Upper lobe of right lung (tissue), 1 donor: Measurements from ENCODE around the gene NTNG1. TPM values are rescaled to one million over a fixed set of nuclear protein-coding genes. Genes with fewer than 3 reads are reported as not detected.

Experiments used
- ATAC-seq: fragments of 200-7000 bp; cut with Tn5 transposase; one replicate; pipeline ENCODE4 v1.9.1; 2020; ENCODE audit warnings: mild to moderate bottlenecking, moderate library complexity
- DNase-seq: peaks from one replicate; pipeline ENCODE4 v3.0.0-alpha.2; 2020
- H3K27ac ChIP-seq: fragments of 200-600 bp; one replicate; pipeline ENCODE4 v1.8.0; 2022
- H3K27me3 ChIP-seq: fragments of 200-600 bp; one replicate; pipeline ENCODE4 v1.8.0; 2022; ENCODE audit warnings: mild to moderate bottlenecking
- H3K36me3 ChIP-seq: fragments of 200-600 bp; one replicate; pipeline ENCODE4 v1.8.0; 2022
- H3K4me1 ChIP-seq: fragments of 200-600 bp; one replicate; pipeline ENCODE4 v1.8.0; 2022
- H3K4me3 ChIP-seq: fragments of 200-600 bp; one replicate; pipeline ENCODE4 v1.8.0; 2022; ENCODE audit warnings: mild to moderate bottlenecking
- H3K9me3 ChIP-seq: fragments of 200-600 bp; one replicate; pipeline ENCODE4 v1.8.0; 2022
- CTCF ChIP-seq: fragments of 200-600 bp; IDR thresholded peaks from one replicate; pipeline ENCODE4 v1.8.0; 2022; ENCODE audit warnings: antibody characterized with exemption
- intact Hi-C: fragments of 100-400 bp; cut with DNase I; formaldehyde crosslinking; loops from one replicate; pipeline ENCODE4 v1.11.0; 2022
- total RNA-seq: library from RNA; stranded (reverse); fragmentation: NEBNext Ultra II Directional; extraction: Animal tissue kit (Norgen Biotek cat#: 25700); gene quantifications from one replicate; pipeline ENCODE4 v1.2.1, GENCODE V29; 2021
- donor health status: DM: no; HTN: yes; CAD: no; lungs with severe emphysema.

Gene NTNG1
- total RNA-seq, 1 donor from 2014 or later = 12.6 TPM

- TF ChIP-seq CTCF = no peak
- Histone ChIP-seq H3K36me3 (no peaks in the 10 kb centered on the region), H3K4me3 (no peak overlapping the region), H3K27me3 (no peaks in the 10 kb centered on the region), H3K4me1 (no peaks in the 10 kb centered on the region), H3K27ac (no peak overlapping the region), H3K9me3 (no peaks in the 10 kb centered on the region)
- ATAC-seq (no peak), DNase-seq (no peak)
- intact Hi-C loops = no loop called here
Observed at GRCh38 chr1:107434361-107434693, 293.5 kb downstream of the NTNG1 start.

GRCh38 chr1:107436552-107437241, 295.9 kb downstream of the NTNG1 start:
- H3K9me3 ChIP-seq = no peaks in the 10 kb centered on the region
- TF ChIP-seq CTCF = no peak
- no peak for DNase-seq
- H3K4me1 ChIP-seq = no peaks in the 10 kb centered on the region
- no peaks in the 10 kb centered on the region for H3K36me3 ChIP-seq
- no peak overlapping the region for H3K27ac ChIP-seq
- ATAC-seq = no peak
- no peak overlapping the region for H3K4me3 ChIP-seq
- H3K27me3 ChIP-seq = no peaks in the 10 kb centered on the region
- intact Hi-C loops = no loop called here

- no peak for ATAC-seq
Observed at GRCh38 chr1:107439567-107439966, 298.7 kb downstream of the NTNG1 start.

GRCh38 chr1:107442551-107442950, 301.7 kb downstream of the NTNG1 start:
- Histone ChIP-seq H3K27ac (no peak overlapping the region), H3K27me3 (no peaks in the 10 kb centered on the region), H3K4me1 (no peaks in the 10 kb centered on the region), H3K36me3 (no peaks in the 10 kb centered on the region), H3K9me3 (no peaks in the 10 kb centered on the region), H3K4me3 (no peak overlapping the region)
- no peak for TF ChIP-seq CTCF
- ATAC-seq (no peak), DNase-seq (no peak)
- intact Hi-C loops = no loop called here

More at GRCh38 chr1:107439567-107439966, 298.7 kb downstream of the NTNG1 start:
- Histone ChIP-seq H3K4me1 (no peaks in the 10 kb centered on the region), H3K9me3 (no peaks in the 10 kb centered on the region), H3K27ac (no peak overlapping the region), H3K4me3 (no peak overlapping the region), H3K27me3 (no peaks in the 10 kb centered on the region), H3K36me3 (no peaks in the 10 kb centered on the region)
- no peak for DNase-seq
- TF ChIP-seq CTCF = no peak
- intact Hi-C loops = no loop called here

- H3K4me3 ChIP-seq = no peak overlapping the region
- H3K27ac ChIP-seq = no peak overlapping the region
- no peaks in the 10 kb centered on the region for H3K36me3 ChIP-seq
- no peak for TF ChIP-seq CTCF
- H3K9me3 ChIP-seq = no peaks in the 10 kb centered on the region
- H3K27me3 ChIP-seq = no peaks in the 10 kb centered on the region
- intact Hi-C loops = no loop called here
- DNase-seq (no peak), ATAC-seq (no peak)
- H3K4me1 ChIP-seq = no peaks in the 10 kb centered on the region
Observed at GRCh38 chr1:107443027-107443426, 302.2 kb downstream of the NTNG1 start.

- Histone ChIP-seq H3K4me1 (no peaks in the 10 kb centered on the region), H3K27me3 (no peaks in the 10 kb centered on the region), H3K27ac (no peak overlapping the region), H3K4me3 (no peak overlapping the region), H3K9me3 (no peaks in the 10 kb centered on the region), H3K36me3 (no peaks in the 10 kb centered on the region)
- TF ChIP-seq CTCF = no peak
- intact Hi-C loops = no loop called here
- no peak for DNase-seq
- ATAC-seq = no peak
Observed at GRCh38 chr1:107443860-107444259, 303.0 kb downstream of the NTNG1 start.
